ENCODE results near the gene CNTN6.

CNTN6 gene

DNA sequence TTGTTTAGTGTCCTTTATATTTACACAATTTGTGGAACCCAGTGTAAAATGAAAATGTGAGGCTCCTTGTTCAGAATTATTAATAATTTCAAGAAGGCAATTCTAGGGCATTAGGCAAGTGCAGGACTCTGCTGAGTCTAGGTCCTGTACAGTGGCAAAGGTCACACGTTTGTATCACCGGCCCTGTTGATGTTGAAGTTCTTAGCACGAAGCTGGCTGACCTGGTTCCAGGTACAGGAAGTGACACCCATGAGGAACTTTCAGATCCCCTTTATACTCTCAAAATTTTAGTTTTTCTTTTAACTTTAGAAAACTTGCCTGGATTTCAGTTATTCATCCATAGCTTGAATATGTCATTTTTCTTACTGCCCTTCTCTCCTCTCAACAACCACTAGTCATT is 349.4 kb downstream of the CNTN6 start:
- DNase-seq, result no peak

DNA sequence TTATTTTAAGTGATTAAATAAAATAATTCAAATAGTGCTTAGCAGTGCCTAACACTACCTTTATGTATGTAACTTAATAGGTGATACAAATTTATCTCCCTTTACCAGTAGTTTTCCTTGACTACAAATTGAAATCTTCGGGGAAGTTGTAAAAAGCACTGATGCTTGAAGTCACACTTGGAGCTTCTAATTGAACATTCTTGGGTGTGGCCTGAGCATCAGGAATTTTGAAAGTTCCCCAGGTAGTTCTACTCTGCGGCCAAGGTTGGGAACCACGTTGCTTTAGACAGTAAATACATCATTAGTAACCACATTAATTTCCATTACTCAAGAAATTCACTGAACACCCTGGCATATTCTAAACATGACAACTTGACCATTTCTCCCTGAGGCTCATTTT is 351.4 kb downstream of the CNTN6 start:
- DNase-seq, result no peak

DNA sequence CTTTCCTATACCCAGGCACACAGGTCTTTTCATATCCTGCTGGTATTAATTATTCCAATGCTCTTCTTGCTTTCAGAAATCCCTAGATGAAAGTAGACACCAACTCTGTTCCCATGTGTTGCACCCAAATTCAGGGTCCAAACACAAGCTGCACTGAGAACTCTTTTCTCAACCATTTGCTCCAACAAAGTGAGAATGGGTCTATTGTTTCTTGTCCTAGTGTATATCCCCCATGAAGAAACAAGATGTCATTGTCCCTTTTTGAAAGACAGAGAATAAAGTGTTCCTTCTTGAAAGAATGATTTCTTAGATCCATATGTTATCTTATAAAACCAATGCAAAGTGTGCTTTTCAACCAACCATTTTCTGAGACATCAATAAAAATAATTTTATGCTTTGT is 353.7 kb downstream of the CNTN6 start:
- no peak for DNase-seq

DNA sequence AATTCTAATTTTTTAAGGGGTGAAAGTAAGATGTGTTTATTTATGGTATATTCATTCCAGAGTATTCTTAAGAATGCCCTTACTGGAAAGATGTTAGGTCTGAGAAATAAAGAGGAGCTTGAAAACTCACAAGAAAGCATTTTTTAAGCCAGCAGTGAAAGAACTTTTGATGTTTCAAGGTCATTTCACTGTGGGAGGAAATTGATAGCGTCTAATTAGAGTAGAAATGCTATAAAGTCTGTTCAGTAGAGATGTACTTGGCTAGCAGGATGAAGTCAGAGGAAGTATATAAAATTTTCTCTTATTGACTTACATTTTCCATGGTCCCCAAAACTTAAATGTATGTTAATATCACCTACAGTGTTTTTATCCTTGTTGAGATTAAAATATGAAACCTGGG is 354.6 kb downstream of the CNTN6 start:
- no peak for DNase-seq

DNA sequence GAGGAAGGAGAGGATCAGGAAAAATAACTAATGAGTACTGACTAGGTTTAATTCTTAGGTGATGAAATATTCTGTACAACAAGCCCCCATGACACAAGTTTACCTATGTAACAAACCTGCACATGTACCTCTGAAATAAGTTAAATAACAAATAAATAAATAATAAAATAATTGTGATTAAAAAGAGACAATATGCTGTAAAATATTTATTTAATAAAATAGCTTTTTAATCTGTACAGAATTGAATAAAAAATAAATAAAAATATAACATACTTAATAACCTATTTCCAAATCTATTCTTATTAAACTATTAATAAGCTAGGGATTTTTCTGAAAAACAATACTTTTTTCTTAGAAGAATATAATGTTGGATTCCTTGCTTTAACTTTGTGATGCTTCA is 355.6 kb downstream of the CNTN6 start:
- DNase-seq, result no peak

Measured in stimulated activated CD4-positive, alpha-beta T cell treated with anti-CD3 and anti-CD28 coated beads, Interleukin-4, amount 100 ng/mL, for 1 hour (primary cell).